ENCODE data around the gene CERS5.

DNA sequence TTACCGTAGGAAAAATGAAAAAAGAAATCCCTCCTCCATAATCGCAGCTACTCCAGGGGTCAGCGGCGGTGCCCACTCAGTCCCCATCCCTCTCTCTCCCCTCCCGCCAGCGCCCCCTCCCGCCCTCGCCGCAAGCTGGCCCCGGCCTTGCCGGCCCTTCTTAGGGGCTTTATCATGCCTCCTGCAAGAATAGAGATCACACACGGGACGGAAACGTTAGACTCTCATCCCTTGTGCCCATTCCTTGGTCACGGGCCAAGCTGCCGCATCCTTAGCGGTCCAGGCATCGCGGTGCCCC lies 55.8 kb downstream of the CERS5 start:
- no peak for TF ChIP-seq POLR2AphosphoS5 (IDR thresholded peaks at IDR 0.05; ENCODE audit: low read length)
- TF ChIP-seq TAF1 (IDR thresholded peaks at IDR 0.05; ENCODE audit: borderline replicate concordance, low read depth, low read length) = no peak
- no peak for TF ChIP-seq CHD2 (IDR thresholded peaks at IDR 0.05; ENCODE audit: borderline replicate concordance, low read depth, low read length)
- TF ChIP-seq, protein P1, sequence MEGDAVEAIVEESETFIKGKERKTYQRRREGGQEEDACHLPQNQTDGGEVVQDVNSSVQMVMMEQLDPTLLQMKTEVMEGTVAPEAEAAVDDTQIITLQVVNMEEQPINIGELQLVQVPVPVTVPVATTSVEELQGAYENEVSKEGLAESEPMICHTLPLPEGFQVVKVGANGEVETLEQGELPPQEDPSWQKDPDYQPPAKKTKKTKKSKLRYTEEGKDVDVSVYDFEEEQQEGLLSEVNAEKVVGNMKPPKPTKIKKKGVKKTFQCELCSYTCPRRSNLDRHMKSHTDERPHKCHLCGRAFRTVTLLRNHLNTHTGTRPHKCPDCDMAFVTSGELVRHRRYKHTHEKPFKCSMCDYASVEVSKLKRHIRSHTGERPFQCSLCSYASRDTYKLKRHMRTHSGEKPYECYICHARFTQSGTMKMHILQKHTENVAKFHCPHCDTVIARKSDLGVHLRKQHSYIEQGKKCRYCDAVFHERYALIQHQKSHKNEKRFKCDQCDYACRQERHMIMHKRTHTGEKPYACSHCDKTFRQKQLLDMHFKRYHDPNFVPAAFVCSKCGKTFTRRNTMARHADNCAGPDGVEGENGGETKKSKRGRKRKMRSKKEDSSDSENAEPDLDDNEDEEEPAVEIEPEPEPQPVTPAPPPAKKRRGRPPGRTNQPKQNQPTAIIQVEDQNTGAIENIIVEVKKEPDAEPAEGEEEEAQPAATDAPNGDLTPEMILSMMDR (IDR thresholded peaks at IDR 0.05 in 2 of 3, conservative IDR thresholded peaks at IDR 0.05 in 1 of 3; ENCODE audit: control insufficient read depth in 2 of 3, extremely low read depth in 1 of 3, insufficient read depth in 1 of 3, low read depth in 3 of 3, low read length in 3 of 3) = no peak
- no peak for TF ChIP-seq RELA (IDR thresholded peaks at IDR 0.05; ENCODE audit: borderline replicate concordance, partially characterized antibody)
